ENCODE results near the gene DISP3.

DISP3 gene

GRCh38 chr1:11478571-11479374 lies at the start of gene DISP3:
DISP3 (plus strand) TSS chr1:11479155; CDS start chr1:11500993, 21,838 bp downstream.
- DNase-seq (ENCODE audit: low spot score), result peak; percentile 77
- H3K27me3 ChIP-seq (ENCODE audit: insufficient read depth, poor library complexity, severe bottlenecking), result peaks cover 23% of the 10 kb centered on the region
- no peak within 1 kb of the TSS for H3K27ac ChIP-seq (ENCODE audit: poor library complexity, severe bottlenecking)
- peak within 1 kb of the TSS; percentile 33 for H3K4me3 ChIP-seq (ENCODE audit: severe bottlenecking)
- H3K36me3 ChIP-seq (ENCODE audit: low read depth), result no peaks in the 10 kb centered on the region
- peak; percentile 80 for ATAC-seq (ENCODE audit: low read depth)
- peak; percentile 87 for TF ChIP-seq CTCF (IDR thresholded peaks at IDR 0.05; ENCODE audit: poor library complexity, severe bottlenecking)
- no peaks in the 10 kb centered on the region for H3K4me1 ChIP-seq (ENCODE audit: insufficient read depth, poor library complexity, severe bottlenecking)
- H3K9me3 ChIP-seq (ENCODE audit: severe bottlenecking), result no peaks in the 10 kb centered on the region

- Histone ChIP-seq H3K4me3 (ENCODE audit: severe bottlenecking) (no peak overlapping the region), H3K27me3 (ENCODE audit: insufficient read depth, poor library complexity, severe bottlenecking) (no peaks in the 10 kb centered on the region), H3K36me3 (ENCODE audit: low read depth) (no peaks in the 10 kb centered on the region), H3K27ac (ENCODE audit: poor library complexity, severe bottlenecking) (no peak overlapping the region), H3K4me1 (ENCODE audit: insufficient read depth, poor library complexity, severe bottlenecking) (no peaks in the 10 kb centered on the region), H3K9me3 (ENCODE audit: severe bottlenecking) (no peaks in the 10 kb centered on the region)
- TF ChIP-seq CTCF (IDR thresholded peaks at IDR 0.05; ENCODE audit: poor library complexity, severe bottlenecking), result no peak
- DNase-seq (ENCODE audit: low spot score), result no peak
- ATAC-seq (ENCODE audit: low read depth), result no peak
Observed at GRCh38 chr1:11429226-11429625, 49.7 kb upstream of the DISP3 start.

- no peak for TF ChIP-seq CTCF (IDR thresholded peaks at IDR 0.05; ENCODE audit: poor library complexity, severe bottlenecking)
- DNase-seq (ENCODE audit: low spot score), result no peak
- H3K27ac ChIP-seq (ENCODE audit: poor library complexity, severe bottlenecking), result no peak overlapping the region
- H3K4me3 ChIP-seq (ENCODE audit: severe bottlenecking), result no peak overlapping the region
- no peaks in the 10 kb centered on the region for H3K27me3 ChIP-seq (ENCODE audit: insufficient read depth, poor library complexity, severe bottlenecking)
- H3K9me3 ChIP-seq (ENCODE audit: severe bottlenecking), result no peaks in the 10 kb centered on the region
- no peaks in the 10 kb centered on the region for H3K36me3 ChIP-seq (ENCODE audit: low read depth)
- ATAC-seq (ENCODE audit: low read depth), result no peak
- no peaks in the 10 kb centered on the region for H3K4me1 ChIP-seq (ENCODE audit: insufficient read depth, poor library complexity, severe bottlenecking)
Observed at GRCh38 chr1:11429935-11430334, 49.0 kb upstream of the DISP3 start.

- no peaks in the 10 kb centered on the region for H3K36me3 ChIP-seq (ENCODE audit: low read depth)
- H3K4me1 ChIP-seq (ENCODE audit: insufficient read depth, poor library complexity, severe bottlenecking), result no peaks in the 10 kb centered on the region
- no peak overlapping the region for H3K27ac ChIP-seq (ENCODE audit: poor library complexity, severe bottlenecking)
- no peaks in the 10 kb centered on the region for H3K9me3 ChIP-seq (ENCODE audit: severe bottlenecking)
- DNase-seq (ENCODE audit: low spot score) (no peak), ATAC-seq (ENCODE audit: low read depth) (no peak)
- H3K27me3 ChIP-seq (ENCODE audit: insufficient read depth, poor library complexity, severe bottlenecking), result no peaks in the 10 kb centered on the region
- no peak for TF ChIP-seq CTCF (IDR thresholded peaks at IDR 0.05; ENCODE audit: poor library complexity, severe bottlenecking)
- H3K4me3 ChIP-seq (ENCODE audit: severe bottlenecking), result no peak overlapping the region
Observed at GRCh38 chr1:11431941-11432507, 46.9 kb upstream of the DISP3 start.

- no peak for TF ChIP-seq CTCF (IDR thresholded peaks at IDR 0.05; ENCODE audit: poor library complexity, severe bottlenecking)
- Histone ChIP-seq H3K9me3 (ENCODE audit: severe bottlenecking) (no peaks in the 10 kb centered on the region), H3K27ac (ENCODE audit: poor library complexity, severe bottlenecking) (no peak overlapping the region), H3K27me3 (ENCODE audit: insufficient read depth, poor library complexity, severe bottlenecking) (no peaks in the 10 kb centered on the region), H3K36me3 (ENCODE audit: low read depth) (no peaks in the 10 kb centered on the region), H3K4me3 (ENCODE audit: severe bottlenecking) (no peak overlapping the region), H3K4me1 (ENCODE audit: insufficient read depth, poor library complexity, severe bottlenecking) (no peaks in the 10 kb centered on the region)
- DNase-seq (ENCODE audit: low spot score) (no peak), ATAC-seq (ENCODE audit: low read depth) (no peak)
Observed at GRCh38 chr1:11432526-11432925, 46.4 kb upstream of the DISP3 start.
